ENCODE measurements around the gene TMEM38B. TPM values are rescaled to one million over a fixed set of nuclear protein-coding genes. Genes with fewer than 3 reads are reported as not detected.

Gene TMEM38B
- total and polyA plus RNA-seq, 2 experiments from 2014 or later = 9.4 to 14.7 TPM

- H3K27ac Mint-ChIP-seq = no peak overlapping the region
- no peak overlapping the region for H3K4me2 ChIP-seq
- DNase-seq (ENCODE audit: low spot score) = no peak
- H3K9me3 Mint-ChIP-seq = no peaks in the 10 kb centered on the region
- H4K20me1 ChIP-seq (replicated peaks; ENCODE audit: insufficient read depth) = no peaks in the 10 kb centered on the region; the same call in 1 of the 2 replicates
- no peaks in the 10 kb centered on the region for H3K36me3 ChIP-seq (ENCODE audit: insufficient read depth)
- no peaks in the 10 kb centered on the region for H3K4me1 ChIP-seq (ENCODE audit: insufficient read depth)
- no peak overlapping the region for H2AFZ ChIP-seq
- H3K4me3 Mint-ChIP-seq = no peak overlapping the region
- no peak for TF ChIP-seq REST (IDR thresholded peaks at IDR 0.05; ENCODE audit: unreplicated experiment)
- no peak for TF ChIP-seq CREB1 (CRISPR knock-in tag; IDR thresholded peaks at IDR 0.05; ENCODE audit: low read depth)
- no peak for TF ChIP-seq STAT1 (IDR thresholded peaks at IDR 0.05; ENCODE audit: unreplicated experiment)
- TF ChIP-seq CTCF (conservative IDR thresholded peaks at IDR 0.05; ENCODE audit: low read depth in 2 of 2) = no peak
- TF ChIP-seq EZH2 (IDR thresholded peaks at IDR 0.05; ENCODE audit: low read depth, unreplicated experiment) = no peak
- no peak for TF ChIP-seq POLR2AphosphoS5 (IDR thresholded peaks at IDR 0.05; ENCODE audit: low read depth)
- no peaks in the 10 kb centered on the region for H3K27me3 ChIP-seq (ENCODE audit: insufficient read depth)
- no peak overlapping the region for H3K27ac ChIP-seq (ENCODE audit: low read depth)
- H3K36me3 Mint-ChIP-seq (ENCODE audit: low read depth) = no peaks in the 10 kb centered on the region
- no peaks in the 10 kb centered on the region for H3K79me2 ChIP-seq (replicated peaks; ENCODE audit: insufficient read depth)
- no peak for ATAC-seq
- H3K4me3 ChIP-seq = no peak overlapping the region
- H3K9me2 ChIP-seq (ENCODE audit: insufficient read depth) = no peaks in the 10 kb centered on the region
- peaks cover 3% of the 10 kb centered on the region for H3K27me3 Mint-ChIP-seq (ENCODE audit: insufficient read depth, low read depth, poor library complexity)
- H3F3A ChIP-seq (replicated peaks; ENCODE audit: low read depth) = no peaks in the 10 kb centered on the region
- H3K4me1 Mint-ChIP-seq = peaks cover 12% of the 10 kb centered on the region
These were observed 14.9 kb upstream of the TMEM38B start for GRCh38 chr9:105679257-105680022.

- H3K27ac Mint-ChIP-seq = no peak overlapping the region
- no peak overlapping the region for H3K27ac ChIP-seq (ENCODE audit: low read depth)
- H3K4me3 ChIP-seq = no peak overlapping the region
- H3K9me3 Mint-ChIP-seq = no peaks in the 10 kb centered on the region
- H3F3A ChIP-seq (replicated peaks; ENCODE audit: low read depth) = no peaks in the 10 kb centered on the region
- H3K4me1 ChIP-seq (ENCODE audit: insufficient read depth) = 0 out of 2 replicates have a peak, but pooled peaks cover 4% of the 10 kb centered on the region
- no peak overlapping the region for H3K4me3 Mint-ChIP-seq
- H4K20me1 ChIP-seq (replicated peaks; ENCODE audit: insufficient read depth) = no peaks in the 10 kb centered on the region; the same call in 1 of the 2 replicates
- no peak overlapping the region for H3K4me2 ChIP-seq
- H3K9me2 ChIP-seq (ENCODE audit: insufficient read depth) = no peaks in the 10 kb centered on the region
- peaks cover 3% of the 10 kb centered on the region for H3K27me3 Mint-ChIP-seq (ENCODE audit: insufficient read depth, low read depth, poor library complexity)
- no peak overlapping the region for H2AFZ ChIP-seq
- DNase-seq (ENCODE audit: low spot score) (no peak), ATAC-seq (no peak)
- no peaks in the 10 kb centered on the region for H3K79me2 ChIP-seq (replicated peaks; ENCODE audit: insufficient read depth)
- H3K36me3 ChIP-seq (ENCODE audit: insufficient read depth) = no peaks in the 10 kb centered on the region
- H3K27me3 ChIP-seq (ENCODE audit: insufficient read depth) = no peaks in the 10 kb centered on the region
- H3K36me3 Mint-ChIP-seq (ENCODE audit: low read depth) = no peaks in the 10 kb centered on the region
- H3K4me1 Mint-ChIP-seq = peaks cover 18% of the 10 kb centered on the region
- TF ChIP-seq CTCF (conservative IDR thresholded peaks at IDR 0.05; ENCODE audit: low read depth in 2 of 2) = no peak
- no peak for TF ChIP-seq STAT1 (IDR thresholded peaks at IDR 0.05; ENCODE audit: unreplicated experiment)
- TF ChIP-seq ETS1 (IDR thresholded peaks at IDR 0.05) = no peak
- TF ChIP-seq REST (IDR thresholded peaks at IDR 0.05; ENCODE audit: unreplicated experiment) = no peak
- TF ChIP-seq CREB1 (CRISPR knock-in tag; IDR thresholded peaks at IDR 0.05; ENCODE audit: low read depth) = no peak
- no peak for TF ChIP-seq POLR2AphosphoS5 (IDR thresholded peaks at IDR 0.05; ENCODE audit: low read depth)
- TF ChIP-seq EZH2 (IDR thresholded peaks at IDR 0.05; ENCODE audit: low read depth, unreplicated experiment) = no peak
- no peak for TF ChIP-seq NANOG (IDR thresholded peaks at IDR 0.05; ENCODE audit: borderline replicate concordance)
These were observed 13.0 kb upstream of the TMEM38B start for GRCh38 chr9:105681313-105681712.

All from GM23338 (cell line).